NCI-H446 (cell line): ENCODE measurements around the gene RASA3.

Source experiments
- DNase-seq, 2 experiments: peaks; one replicate each; lab custom pipeline; 2025; lab: John Stamatoyannopoulos, UW

RASA3 gene

GRCh38 chr13:114035186-114035582 lies 97.2 kb downstream of the RASA3 start:
- no peak for DNase-seq

GRCh38 chr13:114034481-114034891 lies 97.9 kb downstream of the RASA3 start:
- DNase-seq = no peak

GRCh38 chr13:114033541-114034315 lies 98.7 kb downstream of the RASA3 start:
- no peak for DNase-seq

GRCh38 chr13:114032126-114032799 lies 100.2 kb downstream of the RASA3 start:
- DNase-seq = no peak

- DNase-seq = no peak
Observed at GRCh38 chr13:114031631-114032030, 100.8 kb downstream of the RASA3 start.

- no peak for DNase-seq
Observed at GRCh38 chr13:114030666-114031610, 101.5 kb downstream of the RASA3 start.

- no peak for DNase-seq
Observed at GRCh38 chr13:114029866-114030625, 102.4 kb downstream of the RASA3 start.

- DNase-seq = no peak
Observed at GRCh38 chr13:114027826-114028225, 104.6 kb downstream of the RASA3 start.

- no peak for DNase-seq
Observed at GRCh38 chr13:114027046-114027715, 105.2 kb downstream of the RASA3 start.

- no peak for DNase-seq
Observed at GRCh38 chr13:114026481-114026880, 105.9 kb downstream of the RASA3 start.

GRCh38 chr13:114025714-114026431 lies 106.5 kb downstream of the RASA3 start:
- DNase-seq = no peak

GRCh38 chr13:114025405-114025713 lies 107.1 kb downstream of the RASA3 start:
- no peak for DNase-seq

- DNase-seq = no peak
Observed at GRCh38 chr13:114024603-114025404, 107.6 kb downstream of the RASA3 start.

- no peak for DNase-seq
Observed at GRCh38 chr13:114023716-114024602, 108.5 kb downstream of the RASA3 start.

- no peak for DNase-seq
Observed at GRCh38 chr13:114022876-114023275, 109.5 kb downstream of the RASA3 start.

GRCh38 chr13:114022309-114022669 lies 110.1 kb downstream of the RASA3 start:
- no peak for DNase-seq

GRCh38 chr13:114021464-114022308 lies 110.7 kb downstream of the RASA3 start:
- no peak for DNase-seq
